WTC11 (cell line): Measurements from ENCODE around the gene AGPS.

Experiments used
- E2F4 ChIP-seq: sonication (generic); formaldehyde crosslinking; IDR thresholded peaks from 2 replicates; pipeline ENCODE4 v1.8.1; 2022; ENCODE audit warnings: low read depth, mild to moderate bottlenecking, moderate library complexity, missing genetic modification reagents, borderline replicate concordance
- ESRRA ChIP-seq: sonication (generic); formaldehyde crosslinking; IDR thresholded peaks from 2 replicates; pipeline ENCODE4 v1.8.1; 2022; ENCODE audit warnings: mild to moderate bottlenecking, missing genetic modification reagents, borderline replicate concordance
- MAX ChIP-seq: sonication (generic); formaldehyde crosslinking; IDR thresholded peaks from 2 replicates; pipeline ENCODE4 v1.8.0; 2022; ENCODE audit warnings: mild to moderate bottlenecking, missing genetic modification reagents
- MXD4 ChIP-seq: fragments of 250-450 bp; sonication (Bioruptor Pico); IDR thresholded peaks from 2 replicates; pipeline ENCODE4 v1.8.0; 2021; ENCODE audit warnings: mild to moderate bottlenecking, moderate library complexity, borderline replicate concordance
- ZBTB21 ChIP-seq: sonication (generic); formaldehyde crosslinking; IDR thresholded peaks from 2 replicates; pipeline ENCODE4 v1.8.1; 2023; ENCODE audit warnings: mild to moderate bottlenecking, missing genetic modification reagents, borderline replicate concordance
- TF ChIP-seq, protein P1 (sequence below): fragments of 200-600 bp; IDR thresholded peaks from 2 replicates; pipeline ENCODE4 v1.8.0; 2022; ENCODE audit warnings: antibody characterized with exemption
- TF ChIP-seq, protein P2 (sequence below): sonication (generic); formaldehyde crosslinking; IDR thresholded peaks from 2 replicates; pipeline ENCODE4 v1.8.0; 2023; ENCODE audit warnings: mild to moderate bottlenecking, missing genetic modification reagents
- TF ChIP-seq, protein P3 (sequence below): sonication (generic); formaldehyde crosslinking; conservative IDR thresholded peaks from 2 replicates; pipeline ENCODE4 v1.8.1; 2022; ENCODE audit warnings: mild to moderate bottlenecking, missing genetic modification reagents

- TF ChIP-seq, protein P1, sequence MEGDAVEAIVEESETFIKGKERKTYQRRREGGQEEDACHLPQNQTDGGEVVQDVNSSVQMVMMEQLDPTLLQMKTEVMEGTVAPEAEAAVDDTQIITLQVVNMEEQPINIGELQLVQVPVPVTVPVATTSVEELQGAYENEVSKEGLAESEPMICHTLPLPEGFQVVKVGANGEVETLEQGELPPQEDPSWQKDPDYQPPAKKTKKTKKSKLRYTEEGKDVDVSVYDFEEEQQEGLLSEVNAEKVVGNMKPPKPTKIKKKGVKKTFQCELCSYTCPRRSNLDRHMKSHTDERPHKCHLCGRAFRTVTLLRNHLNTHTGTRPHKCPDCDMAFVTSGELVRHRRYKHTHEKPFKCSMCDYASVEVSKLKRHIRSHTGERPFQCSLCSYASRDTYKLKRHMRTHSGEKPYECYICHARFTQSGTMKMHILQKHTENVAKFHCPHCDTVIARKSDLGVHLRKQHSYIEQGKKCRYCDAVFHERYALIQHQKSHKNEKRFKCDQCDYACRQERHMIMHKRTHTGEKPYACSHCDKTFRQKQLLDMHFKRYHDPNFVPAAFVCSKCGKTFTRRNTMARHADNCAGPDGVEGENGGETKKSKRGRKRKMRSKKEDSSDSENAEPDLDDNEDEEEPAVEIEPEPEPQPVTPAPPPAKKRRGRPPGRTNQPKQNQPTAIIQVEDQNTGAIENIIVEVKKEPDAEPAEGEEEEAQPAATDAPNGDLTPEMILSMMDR = no peak
- no peak for TF ChIP-seq ESRRA
- TF ChIP-seq, protein P2, sequence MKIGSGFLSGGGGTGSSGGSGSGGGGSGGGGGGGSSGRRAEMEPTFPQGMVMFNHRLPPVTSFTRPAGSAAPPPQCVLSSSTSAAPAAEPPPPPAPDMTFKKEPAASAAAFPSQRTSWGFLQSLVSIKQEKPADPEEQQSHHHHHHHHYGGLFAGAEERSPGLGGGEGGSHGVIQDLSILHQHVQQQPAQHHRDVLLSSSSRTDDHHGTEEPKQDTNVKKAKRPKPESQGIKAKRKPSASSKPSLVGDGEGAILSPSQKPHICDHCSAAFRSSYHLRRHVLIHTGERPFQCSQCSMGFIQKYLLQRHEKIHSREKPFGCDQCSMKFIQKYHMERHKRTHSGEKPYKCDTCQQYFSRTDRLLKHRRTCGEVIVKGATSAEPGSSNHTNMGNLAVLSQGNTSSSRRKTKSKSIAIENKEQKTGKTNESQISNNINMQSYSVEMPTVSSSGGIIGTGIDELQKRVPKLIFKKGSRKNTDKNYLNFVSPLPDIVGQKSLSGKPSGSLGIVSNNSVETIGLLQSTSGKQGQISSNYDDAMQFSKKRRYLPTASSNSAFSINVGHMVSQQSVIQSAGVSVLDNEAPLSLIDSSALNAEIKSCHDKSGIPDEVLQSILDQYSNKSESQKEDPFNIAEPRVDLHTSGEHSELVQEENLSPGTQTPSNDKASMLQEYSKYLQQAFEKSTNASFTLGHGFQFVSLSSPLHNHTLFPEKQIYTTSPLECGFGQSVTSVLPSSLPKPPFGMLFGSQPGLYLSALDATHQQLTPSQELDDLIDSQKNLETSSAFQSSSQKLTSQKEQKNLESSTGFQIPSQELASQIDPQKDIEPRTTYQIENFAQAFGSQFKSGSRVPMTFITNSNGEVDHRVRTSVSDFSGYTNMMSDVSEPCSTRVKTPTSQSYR = no peak
- TF ChIP-seq, protein P3, sequence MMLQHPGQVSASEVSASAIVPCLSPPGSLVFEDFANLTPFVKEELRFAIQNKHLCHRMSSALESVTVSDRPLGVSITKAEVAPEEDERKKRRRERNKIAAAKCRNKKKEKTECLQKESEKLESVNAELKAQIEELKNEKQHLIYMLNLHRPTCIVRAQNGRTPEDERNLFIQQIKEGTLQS (CRISPR knock-in tag) = no peak
- no peak for TF ChIP-seq E2F4 (CRISPR knock-in tag)
- no peak for TF ChIP-seq MAX (CRISPR knock-in tag)
- no peak for TF ChIP-seq MXD4 (CRISPR knock-in tag)
- TF ChIP-seq ZBTB21 = no peak
Observed at GRCh38 chr2:177588671-177589070, 196.1 kb downstream of the AGPS start.
